Endothelial cell (in vitro differentiated cells): ENCODE data around the gene ATAD1. TPM values are rescaled to one million over a fixed set of nuclear protein-coding genes. Genes with fewer than 3 reads are reported as not detected.

Experiments
- DNase-seq: peaks from one replicate; pipeline ENCODE4 v3.0.0; 2021; ENCODE audit warnings: low spot score
- H3K27ac Mint-ChIP-seq: one replicate; pipeline ENCODE4 v1.8.0; 2021; ENCODE audit warnings: mixed read lengths, inconsistent platforms; ENCODE audit not compliant: unreplicated experiment
- H3K27me3 Mint-ChIP-seq: one replicate; pipeline ENCODE4 v1.8.0; 2021; ENCODE audit warnings: mild to moderate bottlenecking, moderate library complexity, mixed read lengths, inconsistent platforms; ENCODE audit not compliant: unreplicated experiment
- H3K36me3 Mint-ChIP-seq: one replicate; pipeline ENCODE4 v1.8.0; 2021; ENCODE audit warnings: mild to moderate bottlenecking, low read depth, mixed read lengths, inconsistent platforms; ENCODE audit not compliant: unreplicated experiment
- H3K4me1 Mint-ChIP-seq: one replicate; pipeline ENCODE4 v1.8.0; 2021; ENCODE audit warnings: mild to moderate bottlenecking, mixed read lengths, inconsistent platforms; ENCODE audit not compliant: unreplicated experiment
- H3K4me3 Mint-ChIP-seq: one replicate; pipeline ENCODE4 v1.8.0; 2021; ENCODE audit warnings: mild to moderate bottlenecking, mixed read lengths, inconsistent platforms; ENCODE audit not compliant: unreplicated experiment
- H3K9me3 Mint-ChIP-seq: one replicate; pipeline ENCODE4 v1.8.0; 2021; ENCODE audit warnings: mixed read lengths, inconsistent platforms; ENCODE audit not compliant: unreplicated experiment
- total RNA-seq: library from RNA; stranded (reverse); fragmentation: NEBNext Ultra II Directional; extraction: Animal tissue kit (Norgen Biotek cat#: 25700); gene quantifications from one replicate; pipeline ENCODE4 v1.2.1, GENCODE V29; 2021; ENCODE audit not compliant: unreplicated experiment
- TF ChIP-seq, protein P1 (sequence below): fragments of 200-600 bp; sonication (generic); IDR thresholded peaks from one replicate; pipeline ENCODE4 v1.5.0; 2021; ENCODE audit warnings: antibody characterized with exemption; ENCODE audit not compliant: unreplicated experiment

The ATAD1 gene
- total RNA-seq, 1 donor from 2014 or later: 38.0 TPM

DNA sequence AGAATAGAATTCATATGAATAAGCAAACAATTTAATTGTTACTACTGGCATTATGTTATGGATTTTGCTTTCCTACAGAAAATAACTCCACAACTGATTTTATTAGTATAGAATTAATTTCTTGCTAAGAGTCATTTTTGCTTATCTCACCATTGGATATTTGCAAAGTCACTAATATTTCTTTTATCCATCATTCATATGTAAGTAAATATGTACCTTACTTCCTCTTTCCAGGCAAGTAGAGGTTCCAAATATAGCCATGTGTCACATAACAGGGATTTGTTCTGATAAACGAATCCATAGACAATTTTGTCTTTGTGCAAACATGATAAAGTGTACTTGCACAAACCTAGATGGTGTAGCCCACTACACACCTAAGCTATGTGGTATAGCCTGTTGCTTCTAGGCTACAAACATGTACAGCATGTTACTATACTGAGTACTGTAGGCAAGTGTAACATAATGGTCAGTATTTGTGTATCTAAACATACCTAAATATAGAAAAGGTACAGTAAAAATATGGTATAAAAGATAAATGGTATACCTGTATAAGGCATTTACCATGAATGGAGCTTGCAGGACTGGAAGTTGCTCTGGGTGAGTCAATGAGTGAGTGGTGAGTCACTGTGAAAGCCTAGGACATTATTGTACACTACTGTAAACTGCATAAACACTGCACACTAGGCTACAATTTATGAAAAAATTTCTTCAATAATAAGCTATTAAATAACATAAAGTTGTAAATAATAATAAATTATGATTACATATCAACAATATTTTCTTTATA is 27.0 kb upstream of the ATAD1 start:
- H3K27ac Mint-ChIP-seq: no peak overlapping the region
- TF ChIP-seq, protein P1, sequence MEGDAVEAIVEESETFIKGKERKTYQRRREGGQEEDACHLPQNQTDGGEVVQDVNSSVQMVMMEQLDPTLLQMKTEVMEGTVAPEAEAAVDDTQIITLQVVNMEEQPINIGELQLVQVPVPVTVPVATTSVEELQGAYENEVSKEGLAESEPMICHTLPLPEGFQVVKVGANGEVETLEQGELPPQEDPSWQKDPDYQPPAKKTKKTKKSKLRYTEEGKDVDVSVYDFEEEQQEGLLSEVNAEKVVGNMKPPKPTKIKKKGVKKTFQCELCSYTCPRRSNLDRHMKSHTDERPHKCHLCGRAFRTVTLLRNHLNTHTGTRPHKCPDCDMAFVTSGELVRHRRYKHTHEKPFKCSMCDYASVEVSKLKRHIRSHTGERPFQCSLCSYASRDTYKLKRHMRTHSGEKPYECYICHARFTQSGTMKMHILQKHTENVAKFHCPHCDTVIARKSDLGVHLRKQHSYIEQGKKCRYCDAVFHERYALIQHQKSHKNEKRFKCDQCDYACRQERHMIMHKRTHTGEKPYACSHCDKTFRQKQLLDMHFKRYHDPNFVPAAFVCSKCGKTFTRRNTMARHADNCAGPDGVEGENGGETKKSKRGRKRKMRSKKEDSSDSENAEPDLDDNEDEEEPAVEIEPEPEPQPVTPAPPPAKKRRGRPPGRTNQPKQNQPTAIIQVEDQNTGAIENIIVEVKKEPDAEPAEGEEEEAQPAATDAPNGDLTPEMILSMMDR: no peak

DNA sequence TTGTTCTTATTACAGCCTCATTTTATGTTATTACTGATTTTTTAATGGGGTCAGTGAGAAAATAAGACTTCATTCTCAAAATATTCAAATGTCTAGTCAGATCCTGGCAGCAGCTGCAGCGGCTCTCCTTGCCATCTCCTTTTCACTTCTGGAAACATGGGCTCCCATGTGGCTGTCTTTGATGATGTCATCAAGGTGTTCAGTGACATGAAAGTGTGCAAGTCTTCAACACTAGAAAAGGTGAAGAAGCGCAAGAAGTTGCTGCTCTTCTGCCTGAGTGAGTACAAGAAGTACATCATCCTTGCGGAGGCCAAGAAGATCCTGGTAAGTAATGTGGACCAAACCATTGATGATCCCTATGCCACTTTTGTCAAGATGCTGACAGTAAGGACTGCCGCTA is 25.7 kb upstream of the ATAD1 start:
- DNase-seq: no peak
- H3K36me3 Mint-ChIP-seq: no peaks in the 10 kb centered on the region
- no peak overlapping the region for H3K4me3 Mint-ChIP-seq
- TF ChIP-seq, protein P1: no peak
- H3K9me3 Mint-ChIP-seq: no peaks in the 10 kb centered on the region
- H3K4me1 Mint-ChIP-seq: no peaks in the 10 kb centered on the region
- H3K27me3 Mint-ChIP-seq: no peaks in the 10 kb centered on the region
- no peak overlapping the region for H3K27ac Mint-ChIP-seq

More for the DNA sequence above, 27.0 kb upstream of the ATAD1 start:
- no peaks in the 10 kb centered on the region for H3K36me3 Mint-ChIP-seq
- no peak overlapping the region for H3K4me3 Mint-ChIP-seq
- peaks cover under 1% of the 10 kb centered on the region for H3K4me1 Mint-ChIP-seq
- no peak for DNase-seq
- H3K9me3 Mint-ChIP-seq: no peaks in the 10 kb centered on the region
- H3K27me3 Mint-ChIP-seq: no peaks in the 10 kb centered on the region

DNA sequence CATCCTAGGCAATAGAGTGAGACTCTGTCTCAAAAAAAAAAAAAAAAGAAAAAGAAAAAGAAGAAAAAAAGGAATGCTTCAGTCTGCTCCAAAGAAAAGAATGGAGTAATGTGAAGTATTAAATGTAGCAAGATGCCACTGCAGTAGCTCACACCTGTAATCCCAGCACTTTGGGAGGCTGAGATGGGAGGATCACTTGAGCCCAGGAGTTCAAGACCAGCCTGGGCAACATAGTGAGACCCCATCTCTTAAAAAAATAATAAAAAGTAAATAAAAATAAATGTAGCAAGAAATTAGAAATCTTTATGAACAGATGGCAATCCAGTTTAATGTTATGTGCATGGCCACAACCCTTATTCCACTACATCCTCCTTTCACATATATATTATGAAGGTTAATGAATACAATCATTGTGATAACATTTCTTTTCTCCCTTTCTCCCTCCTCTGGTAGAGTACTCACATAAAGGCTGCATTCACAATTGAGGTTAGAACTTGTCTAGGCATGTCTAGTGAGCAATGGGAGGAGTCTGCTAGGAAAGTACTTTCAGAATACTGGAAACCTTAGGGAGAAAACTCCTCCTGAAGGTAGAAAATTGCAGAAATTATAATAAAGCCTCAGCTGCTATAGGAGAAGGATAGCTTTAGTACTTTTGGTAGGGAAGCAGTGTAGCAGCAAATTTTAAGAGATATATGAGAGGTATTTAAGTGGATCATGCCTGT is 24.9 kb upstream of the ATAD1 start:
- Mint-ChIP-seq H3K36me3 (no peaks in the 10 kb centered on the region), H3K4me3 (no peak overlapping the region), H3K27me3 (no peaks in the 10 kb centered on the region), H3K9me3 (no peaks in the 10 kb centered on the region), H3K27ac (no peak overlapping the region), H3K4me1 (no peaks in the 10 kb centered on the region)
- no peak for DNase-seq
- TF ChIP-seq, protein P1: no peak

DNA sequence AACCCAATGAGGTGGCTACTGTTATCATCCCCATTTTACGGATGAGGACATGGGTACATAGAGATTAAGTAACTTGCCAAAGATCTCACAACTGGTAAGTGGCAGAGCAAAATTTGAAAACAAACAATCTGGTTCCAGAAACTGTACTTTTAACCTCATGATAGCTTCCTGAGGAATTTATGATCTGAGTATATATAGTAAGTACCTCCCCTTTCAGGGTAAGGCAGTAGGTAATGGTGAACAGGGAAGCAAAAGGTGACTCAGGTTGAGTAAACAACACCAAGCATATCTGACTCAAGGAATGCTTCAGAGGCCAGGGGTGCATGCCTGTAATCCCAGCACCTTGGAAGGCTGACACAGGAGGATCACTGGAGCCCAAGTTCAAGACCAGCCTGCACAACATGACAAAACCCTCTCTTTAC is 24.2 kb upstream of the ATAD1 start:
- DNase-seq: no peak
- H3K27ac Mint-ChIP-seq: no peak overlapping the region
- no peaks in the 10 kb centered on the region for H3K4me1 Mint-ChIP-seq
- no peaks in the 10 kb centered on the region for H3K36me3 Mint-ChIP-seq
- TF ChIP-seq, protein P1: no peak
- H3K27me3 Mint-ChIP-seq: no peaks in the 10 kb centered on the region
- H3K4me3 Mint-ChIP-seq: no peak overlapping the region
- no peaks in the 10 kb centered on the region for H3K9me3 Mint-ChIP-seq

DNA sequence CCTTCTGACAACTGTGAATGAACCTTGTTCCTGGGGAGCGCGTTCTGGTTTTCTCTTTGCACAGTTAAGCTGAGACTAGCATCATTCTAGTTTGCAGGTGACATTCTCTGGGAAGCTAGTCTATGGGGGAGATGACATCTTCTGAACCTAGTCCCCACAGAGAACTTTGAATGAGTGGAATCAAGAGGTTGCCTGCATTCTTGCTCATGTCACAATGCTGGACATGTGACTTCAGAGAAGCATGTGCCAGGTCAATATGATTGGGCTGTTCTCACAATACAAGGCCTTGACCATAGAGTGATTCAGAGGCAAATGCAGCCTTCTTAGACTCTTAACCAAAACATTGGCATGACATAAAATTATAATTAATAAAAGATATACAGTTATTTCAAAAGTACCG is 23.2 kb upstream of the ATAD1 start:
- H3K27me3 Mint-ChIP-seq: no peaks in the 10 kb centered on the region
- H3K4me3 Mint-ChIP-seq: no peak overlapping the region
- H3K27ac Mint-ChIP-seq: no peak overlapping the region
- no peaks in the 10 kb centered on the region for H3K9me3 Mint-ChIP-seq
- no peaks in the 10 kb centered on the region for H3K36me3 Mint-ChIP-seq
- no peaks in the 10 kb centered on the region for H3K4me1 Mint-ChIP-seq
- DNase-seq: no peak
- TF ChIP-seq, protein P1: no peak
